Measurements from ENCODE around the gene SPANXA1. TPM values are rescaled to one million over a fixed set of nuclear protein-coding genes. Genes with fewer than 3 reads are reported as not detected.
"Not testable (repeated sequence)": the region's sequence is repeated elsewhere in the genome, so short reads cannot be mapped to it uniquely, and the experiment has no call there.

SPANXA1 gene
- total RNA-seq, result not detected

GRCh38 chrX:141584638-141585037 lies at the start of gene SPANXA1:
Gene SPANXA1 (minus strand): TSS chrX:141584738. CDS start chrX:141584678, 60 bp downstream.
- no CpG with 5 or more reads among the region's 10 CpGs for WGBS, 2 donors
- H3K9me3 ChIP-seq; H3K4me3 ChIP-seq; intact Hi-C loops (cut with DNase I); ATAC-seq; H3K27me3 ChIP-seq; H3K36me3 ChIP-seq (replicated peaks in 1 of 2; ENCODE audit: insufficient read depth in 1 of 2, low read depth in 2 of 2); H3K27ac ChIP-seq; H3K4me1 ChIP-seq; DNase-seq: not testable (repeated sequence)

- Histone ChIP-seq H3K4me3 (no peak overlapping the region), H3K27me3 (no peaks in the 10 kb centered on the region), H3K9me3 (no peaks in the 10 kb centered on the region), H3K36me3 (replicated peaks in 1 of 2; ENCODE audit: insufficient read depth in 1 of 2, low read depth in 2 of 2) (no peaks in the 10 kb centered on the region), H3K27ac (no peak overlapping the region), H3K4me1 (no peaks in the 10 kb centered on the region)
- TF ChIP-seq POLR2A (IDR thresholded peaks at IDR 0.05), result no peak
- no peak for TF ChIP-seq CTCF (IDR thresholded peaks at IDR 0.05)
- ATAC-seq (no peak), DNase-seq (no peak)
- intact Hi-C loops (cut with DNase I), result no loop called here
Observed at GRCh38 chrX:141632124-141632523, 47.6 kb upstream of the SPANXA1 start.

- Histone ChIP-seq H3K4me1 (no peaks in the 10 kb centered on the region), H3K9me3 (no peaks in the 10 kb centered on the region), H3K27me3 (no peaks in the 10 kb centered on the region), H3K36me3 (replicated peaks in 1 of 2; ENCODE audit: insufficient read depth in 1 of 2, low read depth in 2 of 2) (no peaks in the 10 kb centered on the region), H3K4me3 (no peak overlapping the region), H3K27ac (no peak overlapping the region)
- ATAC-seq, result no peak
- no peak for DNase-seq
- intact Hi-C loops (cut with DNase I), result no loop called here
- WGBS, 2 donors, result 66 to 96% methylated on average over 2 of the region's 2 CpGs
- TF ChIP-seq CTCF (IDR thresholded peaks at IDR 0.05), result no peak
- no peak for TF ChIP-seq POLR2A (IDR thresholded peaks at IDR 0.05)
Observed at GRCh38 chrX:141619336-141619735, 34.8 kb upstream of the SPANXA1 start.

- DNase-seq, result no peak
- intact Hi-C loops (cut with DNase I), result no loop called here
- Histone ChIP-seq H3K9me3 (no peaks in the 10 kb centered on the region), H3K36me3 (replicated peaks in 1 of 2; ENCODE audit: insufficient read depth in 1 of 2, low read depth in 2 of 2) (no peaks in the 10 kb centered on the region), H3K4me1 (no peaks in the 10 kb centered on the region), H3K27me3 (no peaks in the 10 kb centered on the region), H3K27ac (no peak overlapping the region), H3K4me3 (no peak overlapping the region)
- WGBS, 2 donors, result 100% methylated on average over 1 of the region's 1 CpG
- ATAC-seq, result no peak
- no peak for TF ChIP-seq POLR2A (IDR thresholded peaks at IDR 0.05)
- TF ChIP-seq CTCF (IDR thresholded peaks at IDR 0.05), result no peak
Observed at GRCh38 chrX:141609111-141609510, 24.6 kb upstream of the SPANXA1 start.

GRCh38 chrX:141589408-141589807 lies 4.9 kb upstream of the SPANXA1 start, which contains the start of gene SPANXA2:
Gene SPANXA2 (plus strand): TSS chrX:141589708. CDS start chrX:141589768, 60 bp downstream.
- H3K27ac ChIP-seq; intact Hi-C loops (cut with DNase I); DNase-seq; H3K4me3 ChIP-seq; H3K27me3 ChIP-seq; H3K9me3 ChIP-seq; ATAC-seq; H3K4me1 ChIP-seq; H3K36me3 ChIP-seq (replicated peaks in 1 of 2; ENCODE audit: insufficient read depth in 1 of 2, low read depth in 2 of 2): not testable (repeated sequence)
- no CpG with 5 or more reads among the region's 10 CpGs for WGBS, 2 donors

GRCh38 chrX:141542551-141542950 lies 42.0 kb downstream of the SPANXA1 start:
- WGBS, 2 donors, result no CpG with 5 or more reads among the region's 16 CpGs
- H3K4me3 ChIP-seq, result not testable (repeated sequence)

More at GRCh38 chrX:141542551-141542950, 42.0 kb downstream of the SPANXA1 start:
- H3K36me3 ChIP-seq (replicated peaks in 1 of 2; ENCODE audit: insufficient read depth in 1 of 2, low read depth in 2 of 2); H3K27ac ChIP-seq; ATAC-seq; H3K4me1 ChIP-seq; H3K9me3 ChIP-seq; intact Hi-C loops (cut with DNase I); DNase-seq; H3K27me3 ChIP-seq: not testable (repeated sequence)

Other genes starting within 250 kb of the SPANXA1 start
- gene SPANXA2, start 5.0 kb upstream of the SPANXA1 start, total RNA-seq, result not detected
- gene SPANXD, start 114.0 kb upstream of the SPANXA1 start, total RNA-seq, result not detected